Measurements from ENCODE around the gene DENND1A. TPM values are rescaled to one million over a fixed set of nuclear protein-coding genes. Genes with fewer than 3 reads are reported as not detected.

DENND1A gene
- polyA plus RNA-seq, 3 donors from 2014 or later, result 2.6 to 7.5 (median 3.4) TPM

- H3K27ac Mint-ChIP-seq, result no peak overlapping the region
- no peaks in the 10 kb centered on the region for H3K9me3 Mint-ChIP-seq
- no peak overlapping the region for H3K4me3 Mint-ChIP-seq
- H3K27me3 Mint-ChIP-seq (ENCODE audit: low read depth in 3 of 3), result peaks cover 0 to 1% (median under 1%) of the 10 kb centered on the region in 3 donors
- no peak for DNase-seq
- peaks cover 18 to 23% of the 10 kb centered on the region in 2 donors for H3K4me1 Mint-ChIP-seq
- H3K36me3 Mint-ChIP-seq, result peaks cover 0 to 7% (median 7%) of the 10 kb centered on the region in 3 donors
Observed at GRCh38 chr9:123795336-123795735, 134.6 kb downstream of the DENND1A start.

DNA sequence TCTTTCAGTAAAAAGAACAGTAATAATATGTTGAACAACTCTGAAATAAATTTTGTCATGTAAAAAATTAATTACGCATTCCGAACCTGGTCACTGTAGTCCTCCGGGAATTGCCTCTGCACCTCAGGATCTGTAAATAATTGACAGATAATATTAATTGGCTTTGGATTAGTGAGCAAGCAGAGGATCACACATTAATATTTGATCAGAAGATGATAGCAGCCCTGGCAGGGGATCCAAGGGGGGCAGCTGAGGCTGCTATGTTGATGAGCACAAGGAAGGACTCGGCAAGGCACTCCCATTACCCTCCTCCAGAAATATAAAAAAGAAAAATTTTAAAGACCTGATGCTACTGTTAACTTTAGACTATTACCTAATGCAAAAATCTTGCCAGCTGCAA, 137.4 kb downstream of the DENND1A start:
- H3K4me3 Mint-ChIP-seq, result no peak overlapping the region
- H3K36me3 Mint-ChIP-seq, result peaks cover 0 to 11% (median 7%) of the 10 kb centered on the region in 3 donors
- H3K9me3 Mint-ChIP-seq, result no peaks in the 10 kb centered on the region

GRCh38 chr9:123789554-123790292, 140.2 kb downstream of the DENND1A start:
- Mint-ChIP-seq H3K4me1 (peaks cover 8 to 12% of the 10 kb centered on the region in 2 donors), H3K27ac (no peak overlapping the region), H3K9me3 (no peaks in the 10 kb centered on the region), H3K4me3 (no peak overlapping the region), H3K36me3 (peaks cover 0 to 15% (median 7%) of the 10 kb centered on the region in 3 donors), H3K27me3 (ENCODE audit: low read depth in 3 of 3) (peaks cover 0 to 5% (median 0%) of the 10 kb centered on the region in 3 donors)
- no peak for DNase-seq

More for the DNA sequence above, 137.4 kb downstream of the DENND1A start:
- no peak overlapping the region for H3K27ac Mint-ChIP-seq
- H3K27me3 Mint-ChIP-seq (ENCODE audit: low read depth in 3 of 3), result peaks cover 0 to 5% (median 1%) of the 10 kb centered on the region in 3 donors
- no peak for DNase-seq
- H3K4me1 Mint-ChIP-seq, result peaks cover 20 to 28% of the 10 kb centered on the region in 2 donors

GRCh38 chr9:123787416-123787815, 142.5 kb downstream of the DENND1A start:
- Mint-ChIP-seq H3K27ac (no peak overlapping the region), H3K36me3 (peaks cover 7 to 18% (median 16%) of the 10 kb centered on the region in 3 donors), H3K4me3 (no peak overlapping the region), H3K9me3 (peaks cover 0 to 3% (median 0%) of the 10 kb centered on the region in 6 donors), H3K4me1 (peaks cover 2 to 5% of the 10 kb centered on the region in 2 donors), H3K27me3 (ENCODE audit: low read depth in 3 of 3) (peaks cover 0 to 5% (median 0%) of the 10 kb centered on the region in 3 donors)
- no peak for DNase-seq

- Mint-ChIP-seq H3K36me3 (peaks cover 7 to 13% (median 9%) of the 10 kb centered on the region in 3 donors), H3K4me1 (peaks cover 2 to 5% of the 10 kb centered on the region in 2 donors), H3K27ac (no peak overlapping the region), H3K9me3 (peaks cover 0 to 3% (median 0%) of the 10 kb centered on the region in 6 donors), H3K27me3 (ENCODE audit: low read depth in 3 of 3) (peaks cover 0 to under 1% (median 0%) of the 10 kb centered on the region in 3 donors), H3K4me3 (no peak overlapping the region)
- no peak for DNase-seq
Observed at GRCh38 chr9:123784518-123784917, 145.4 kb downstream of the DENND1A start.

GRCh38 chr9:123778232-123778902, 151.6 kb downstream of the DENND1A start:
- Mint-ChIP-seq H3K36me3 (peaks cover 0 to 6% (median 6%) of the 10 kb centered on the region in 3 donors), H3K4me3 (no peak overlapping the region), H3K9me3 (no peaks in the 10 kb centered on the region), H3K27ac (no peak overlapping the region), H3K27me3 (ENCODE audit: low read depth in 3 of 3) (peaks cover 0 to 5% (median 0%) of the 10 kb centered on the region in 3 donors), H3K4me1 (peaks cover 14 to 38% of the 10 kb centered on the region in 2 donors)
- no peak for DNase-seq

DNA sequence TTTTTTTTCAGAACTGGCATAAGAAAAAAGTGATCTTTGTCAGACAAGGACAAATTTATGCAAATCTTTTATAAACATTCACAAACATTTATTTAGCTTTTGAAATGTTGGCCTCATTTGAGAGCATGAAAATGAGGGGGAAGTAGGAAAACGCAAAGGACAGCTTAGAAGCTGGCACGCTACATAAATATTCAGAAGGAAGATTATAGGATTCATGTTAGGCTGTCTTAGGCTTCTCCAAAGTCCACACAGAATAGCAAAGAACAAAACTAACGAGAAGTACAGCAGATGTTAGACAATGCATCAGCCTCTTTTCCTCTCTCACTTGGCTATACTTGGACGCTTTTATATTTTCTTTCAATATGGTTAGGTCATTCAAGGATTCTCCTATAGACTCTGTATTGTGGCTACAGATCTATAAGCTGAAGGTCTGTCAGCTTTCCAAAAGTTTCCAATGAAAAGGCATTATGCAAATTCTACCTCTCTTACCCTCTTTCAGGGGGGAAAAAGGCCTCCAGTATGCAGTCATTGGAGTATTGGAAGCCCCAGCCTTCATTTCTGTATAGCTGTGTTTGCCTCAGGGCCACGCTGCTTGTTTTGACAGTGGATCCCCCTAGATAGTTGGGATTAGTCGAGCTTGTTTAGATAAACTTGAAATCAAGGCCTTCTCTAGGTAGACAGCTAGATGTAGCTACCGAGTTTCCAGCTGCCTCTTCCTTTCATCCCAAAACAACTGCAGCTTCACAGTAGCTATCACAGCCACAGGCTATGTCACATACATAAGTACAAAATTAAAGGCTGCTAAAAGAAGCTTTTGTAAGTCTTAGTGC, 153.0 kb downstream of the DENND1A start:
- Mint-ChIP-seq H3K4me1 (peaks cover 14 to 39% of the 10 kb centered on the region in 2 donors), H3K36me3 (peaks cover 0 to 6% (median 6%) of the 10 kb centered on the region in 3 donors), H3K9me3 (no peaks in the 10 kb centered on the region), H3K27ac (no peak overlapping the region), H3K4me3 (no peak overlapping the region), H3K27me3 (ENCODE audit: low read depth in 3 of 3) (peaks cover 0 to 5% (median 0%) of the 10 kb centered on the region in 3 donors)
- DNase-seq, result no peak

GRCh38 chr9:123775289-123776284, 154.3 kb downstream of the DENND1A start:
- Mint-ChIP-seq H3K4me3 (peak overlapping the region; percentile 50 to 72 (median 71)), H3K36me3 (peaks cover 0 to 6% (median 2%) of the 10 kb centered on the region in 3 donors), H3K4me1 (peaks cover 14 to 42% of the 10 kb centered on the region in 2 donors), H3K27ac (peak overlapping the region in 3 of 6 donors; percentile 11 to 72 (median 35)), H3K27me3 (ENCODE audit: low read depth in 3 of 3) (peaks cover 0 to 7% (median 0%) of the 10 kb centered on the region in 3 donors), H3K9me3 (no peaks in the 10 kb centered on the region)
- DNase-seq, result peak; percentile 42 to 60 (median 42)

DNA sequence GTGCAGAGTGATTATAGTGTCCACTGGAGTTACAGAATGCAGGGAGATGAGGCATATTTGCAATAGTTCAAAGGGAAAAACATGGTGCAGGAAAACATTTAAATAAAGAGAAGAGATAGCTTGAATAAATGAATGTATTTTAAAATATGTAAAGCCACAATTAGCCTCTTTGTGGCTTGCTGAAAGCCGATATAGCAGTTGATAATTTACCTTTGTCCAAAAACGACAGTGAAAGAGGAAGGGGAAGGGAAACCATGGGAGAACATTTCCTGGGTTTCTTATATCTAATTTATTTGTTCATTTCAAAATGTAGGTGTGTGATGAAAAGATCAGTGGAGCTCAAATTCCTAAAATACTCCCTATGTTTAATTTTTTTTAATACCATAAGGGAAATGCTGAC, 156.1 kb downstream of the DENND1A start:
- peaks cover 17 to 51% of the 10 kb centered on the region in 2 donors for H3K4me1 Mint-ChIP-seq
- DNase-seq, result no peak
- H3K27ac Mint-ChIP-seq, result no peak overlapping the region
- peaks cover 0 to 7% (median 0%) of the 10 kb centered on the region in 3 donors for H3K27me3 Mint-ChIP-seq (ENCODE audit: low read depth in 3 of 3)
- peaks cover 0 to 9% (median 2%) of the 10 kb centered on the region in 3 donors for H3K36me3 Mint-ChIP-seq
- H3K4me3 Mint-ChIP-seq, result no peak overlapping the region
- H3K9me3 Mint-ChIP-seq, result no peaks in the 10 kb centered on the region

GRCh38 chr9:123772967-123773366, 157.0 kb downstream of the DENND1A start:
- Mint-ChIP-seq H3K27me3 (ENCODE audit: low read depth in 3 of 3) (peaks cover 0 to 7% (median 0%) of the 10 kb centered on the region in 3 donors), H3K4me3 (no peak overlapping the region), H3K36me3 (peaks cover 0 to 4% (median 0%) of the 10 kb centered on the region in 3 donors), H3K4me1 (peaks cover 17 to 51% of the 10 kb centered on the region in 2 donors), H3K9me3 (no peaks in the 10 kb centered on the region), H3K27ac (no peak overlapping the region)
- no peak for DNase-seq

GRCh38 chr9:123772374-123772773, 157.6 kb downstream of the DENND1A start:
- peaks cover 0 to 3% (median 0%) of the 10 kb centered on the region in 3 donors for H3K36me3 Mint-ChIP-seq
- peaks cover 0 to 7% (median 0%) of the 10 kb centered on the region in 3 donors for H3K27me3 Mint-ChIP-seq (ENCODE audit: low read depth in 3 of 3)
- peaks cover 17 to 51% of the 10 kb centered on the region in 2 donors for H3K4me1 Mint-ChIP-seq
- no peak for DNase-seq
- H3K4me3 Mint-ChIP-seq, result no peak overlapping the region
- no peaks in the 10 kb centered on the region for H3K9me3 Mint-ChIP-seq
- no peak overlapping the region for H3K27ac Mint-ChIP-seq

DNA sequence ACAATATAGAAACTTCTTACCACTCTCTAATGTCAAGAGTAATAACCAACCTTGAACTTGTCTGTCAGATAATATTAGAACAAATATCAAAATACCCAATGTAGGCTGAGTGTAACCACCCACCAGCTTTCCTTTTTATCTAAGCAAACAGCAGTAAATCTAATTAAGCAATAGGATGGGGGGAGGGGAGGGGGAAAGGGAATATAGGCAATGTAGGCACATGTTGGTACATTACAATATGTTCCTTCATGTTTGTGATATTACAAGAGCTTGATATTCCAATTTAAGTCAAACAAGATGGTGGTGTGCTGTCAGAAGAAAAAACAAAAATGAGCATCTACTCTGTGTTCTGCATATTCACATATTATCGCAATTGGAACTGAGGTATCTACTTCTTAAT, 158.2 kb downstream of the DENND1A start:
- Mint-ChIP-seq H3K9me3 (no peaks in the 10 kb centered on the region), H3K27ac (no peak overlapping the region), H3K4me3 (no peak overlapping the region), H3K27me3 (ENCODE audit: low read depth in 3 of 3) (peaks cover 0 to 7% (median 0%) of the 10 kb centered on the region in 3 donors), H3K4me1 (peaks cover 17 to 46% of the 10 kb centered on the region in 2 donors), H3K36me3 (peaks cover 0 to 3% (median 0%) of the 10 kb centered on the region in 3 donors)
- DNase-seq, result no peak

Data from immature natural killer cell (primary cell).